SK-N-MC (cell line): ENCODE measurements around the gene ABR.

Source experiments
- DNase-seq: peaks from one replicate; pipeline ENCODE4 v3.0.0-alpha.2; 2011; ENCODE audit warnings: low read depth, low spot score
- H3K27ac ChIP-seq: fragments of 200-600 bp; sonication (generic); 2 replicates; pipeline ENCODE4 v1.5.1; 2016; ENCODE audit warnings: mixed run types
- H3K36me3 ChIP-seq: fragments of 200-600 bp; sonication (generic); 2 replicates; pipeline ENCODE4 v1.6.1; 2017; ENCODE audit warnings: antibody characterized with exemption, low read length, mixed read lengths; ENCODE audit not compliant: insufficient read depth
- H3K4me3 ChIP-seq: fragments of 200-600 bp; sonication (generic); 2 replicates; pipeline ENCODE4 v1.5.1; 2016
- H3K9ac ChIP-seq: fragments of 200-600 bp; sonication (generic); 2 replicates; pipeline ENCODE4 v1.8.0; 2017; ENCODE audit warnings: mixed run types, mixed read lengths; ENCODE audit not compliant: insufficient read length
- H3K9me3 ChIP-seq: fragments of 200-600 bp; sonication (generic); 2 replicates; pipeline ENCODE4 v1.6.1; 2017; ENCODE audit warnings: low read depth, mild to moderate bottlenecking, antibody characterized with exemption, low read length, moderate library complexity, mixed read lengths
- EZH2 ChIP-seq: fragments of 200-600 bp; sonication (generic); IDR thresholded peaks from one replicate; pipeline ENCODE4 v1.6.1; 2017; ENCODE audit warnings: antibody characterized with exemption
- FOXP2 ChIP-seq: optimal IDR thresholded peaks from 2 replicates; pipeline ENCODE3; 2011; ENCODE audit warnings: mild to moderate bottlenecking, moderate library complexity; ENCODE audit not compliant: insufficient read depth; ENCODE audit errors: extremely low read length, control extremely low read depth
- POLR2AphosphoS5 ChIP-seq: IDR thresholded peaks from 2 replicates; pipeline ENCODE4 v1.6.1; 2012; ENCODE audit warnings: mild to moderate bottlenecking, low read depth, low read length, borderline replicate concordance

Gene ABR

DNA sequence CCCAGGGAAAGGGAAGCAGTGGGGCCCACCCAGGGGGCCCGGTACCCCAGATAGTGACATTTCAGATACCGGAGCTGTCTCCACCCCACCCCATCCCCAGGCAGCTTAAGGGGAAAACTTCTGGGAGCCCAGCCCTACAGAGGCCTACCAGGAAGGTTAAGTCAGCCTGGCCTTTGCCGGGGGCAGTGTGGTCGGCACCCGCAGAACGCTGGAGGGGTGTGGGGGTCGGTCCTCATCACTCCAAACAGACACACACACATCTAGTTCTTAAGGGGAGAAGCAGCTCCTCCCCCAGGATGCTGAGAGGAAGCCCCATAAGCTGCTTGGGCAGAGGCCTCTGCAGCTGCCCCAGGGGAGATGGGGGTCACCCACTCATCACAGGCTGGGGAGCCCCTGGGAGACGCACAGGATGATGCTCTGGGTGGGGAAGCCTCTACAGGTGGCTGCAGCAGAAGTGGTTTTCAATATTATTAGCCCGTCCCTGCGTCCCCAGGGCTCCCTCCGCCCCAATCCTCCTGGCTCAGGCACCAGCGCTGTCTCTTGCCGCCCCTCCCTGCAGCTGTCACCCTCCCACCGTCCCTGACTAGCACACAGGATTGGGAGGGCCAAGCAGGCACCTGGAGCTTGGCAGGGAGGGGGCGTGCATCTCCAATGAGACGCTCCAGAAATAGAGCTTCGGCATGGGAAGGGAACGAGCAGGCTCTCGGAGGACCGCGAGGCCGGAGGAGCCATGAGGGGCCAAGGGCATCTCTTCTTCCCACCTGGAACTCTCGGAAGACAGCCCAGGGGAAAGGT lies 1.4 kb upstream of the ABR start:
- Histone ChIP-seq H3K9ac (no peak overlapping the region), H3K9me3 (no peaks in the 10 kb centered on the region), H3K4me3 (no peak overlapping the region), H3K36me3 (no peaks in the 10 kb centered on the region), H3K27ac (no peak overlapping the region)
- no peak for DNase-seq
- TF ChIP-seq FOXP2 (no peak), POLR2AphosphoS5 (no peak)

DNA sequence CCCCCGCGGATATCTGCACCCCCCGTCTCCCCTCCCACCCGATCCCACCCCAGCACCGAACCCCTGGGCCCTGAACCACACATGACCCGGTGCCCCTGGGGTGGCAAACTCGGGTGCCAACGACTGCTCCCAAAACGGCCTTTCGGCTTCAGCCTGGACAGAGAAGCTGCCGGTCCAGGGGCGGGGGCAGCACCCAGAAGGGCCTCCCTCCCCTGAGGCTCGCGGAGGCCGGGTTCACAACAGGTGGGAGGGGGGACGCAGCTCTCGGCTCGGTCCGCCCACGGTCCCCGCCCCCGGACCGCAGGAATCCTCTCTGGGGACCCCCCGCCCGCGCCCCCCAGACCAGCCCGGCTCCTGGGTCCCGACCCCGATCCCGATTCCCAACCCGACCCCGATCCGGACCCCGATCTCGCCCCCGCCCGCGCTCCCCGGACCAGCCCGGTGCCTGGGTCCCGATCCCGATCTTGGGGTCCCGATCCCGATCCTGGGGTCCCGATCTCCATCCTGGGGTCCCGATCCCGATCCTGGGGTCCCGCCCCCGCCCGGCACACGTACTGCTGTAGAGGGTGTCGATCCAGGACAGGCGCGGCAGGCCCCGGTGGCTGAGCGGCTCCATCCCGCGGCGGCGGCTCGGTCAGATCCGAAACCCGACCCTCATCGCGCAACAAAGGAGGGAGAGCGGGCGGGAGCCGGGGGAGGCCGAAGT lies 516 bp downstream of the ABR start:
- H3K9me3 ChIP-seq = no peaks in the 10 kb centered on the region
- no peak for DNase-seq
- H3K27ac ChIP-seq = no peak overlapping the region
- peak overlapping the region; percentile 75 for H3K9ac ChIP-seq
- no peak for TF ChIP-seq FOXP2
- no peak for TF ChIP-seq EZH2
- peak overlapping the region; percentile 87 for H3K4me3 ChIP-seq
- H3K36me3 ChIP-seq = no peaks in the 10 kb centered on the region

DNA sequence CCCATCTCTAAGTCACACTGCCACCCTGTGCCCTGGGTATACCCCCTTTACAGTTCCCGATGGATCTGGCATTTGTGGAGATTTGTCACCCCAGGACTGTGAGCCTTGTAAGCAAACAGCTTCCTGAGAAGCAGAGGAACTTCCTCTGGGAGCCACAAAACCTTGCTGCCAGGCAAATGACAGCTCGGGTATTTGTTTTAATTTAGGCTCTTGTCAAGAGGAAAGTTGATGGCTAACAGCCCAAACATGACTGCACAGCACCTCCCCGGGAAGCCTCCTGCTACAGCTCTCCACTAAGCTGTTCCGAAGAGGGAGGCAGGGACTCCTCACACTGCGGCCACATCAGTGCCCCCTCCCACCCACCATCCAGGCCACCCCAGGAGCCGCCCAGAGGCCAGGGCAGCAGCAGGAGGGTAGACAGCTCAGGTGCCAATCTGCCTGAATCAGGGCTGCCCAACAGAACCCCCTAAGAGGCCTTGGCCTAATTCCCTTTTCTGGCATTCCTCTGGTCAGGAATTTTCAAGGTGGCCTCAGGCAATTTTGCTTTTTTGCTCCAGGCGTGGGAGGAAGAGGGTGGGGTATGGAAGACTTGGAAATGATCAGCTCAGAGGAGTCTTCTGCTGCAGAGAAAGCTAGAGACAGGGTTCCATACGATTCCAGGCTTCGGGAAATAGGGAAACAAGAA lies 2.6 kb downstream of the ABR start:
- TF ChIP-seq FOXP2 = no peak
- no peak overlapping the region for H3K9ac ChIP-seq
- H3K9me3 ChIP-seq = no peaks in the 10 kb centered on the region
- peak overlapping the region; percentile 52 for H3K4me3 ChIP-seq
- H3K27ac ChIP-seq = peak overlapping the region; percentile 54; the same call in 1 of the 2 replicates
- no peaks in the 10 kb centered on the region for H3K36me3 ChIP-seq
- no peak for DNase-seq

- Histone ChIP-seq H3K9me3 (no peaks in the 10 kb centered on the region), H3K27ac (no peak overlapping the region), H3K36me3 (no peaks in the 10 kb centered on the region), H3K9ac (no peak overlapping the region), H3K4me3 (no peak overlapping the region)
- TF ChIP-seq FOXP2 (no peak), POLR2AphosphoS5 (no peak), EZH2 (no peak)
- no peak for DNase-seq
Observed at GRCh38 chr17:1174263-1174880, 5.4 kb downstream of the ABR start.

DNA sequence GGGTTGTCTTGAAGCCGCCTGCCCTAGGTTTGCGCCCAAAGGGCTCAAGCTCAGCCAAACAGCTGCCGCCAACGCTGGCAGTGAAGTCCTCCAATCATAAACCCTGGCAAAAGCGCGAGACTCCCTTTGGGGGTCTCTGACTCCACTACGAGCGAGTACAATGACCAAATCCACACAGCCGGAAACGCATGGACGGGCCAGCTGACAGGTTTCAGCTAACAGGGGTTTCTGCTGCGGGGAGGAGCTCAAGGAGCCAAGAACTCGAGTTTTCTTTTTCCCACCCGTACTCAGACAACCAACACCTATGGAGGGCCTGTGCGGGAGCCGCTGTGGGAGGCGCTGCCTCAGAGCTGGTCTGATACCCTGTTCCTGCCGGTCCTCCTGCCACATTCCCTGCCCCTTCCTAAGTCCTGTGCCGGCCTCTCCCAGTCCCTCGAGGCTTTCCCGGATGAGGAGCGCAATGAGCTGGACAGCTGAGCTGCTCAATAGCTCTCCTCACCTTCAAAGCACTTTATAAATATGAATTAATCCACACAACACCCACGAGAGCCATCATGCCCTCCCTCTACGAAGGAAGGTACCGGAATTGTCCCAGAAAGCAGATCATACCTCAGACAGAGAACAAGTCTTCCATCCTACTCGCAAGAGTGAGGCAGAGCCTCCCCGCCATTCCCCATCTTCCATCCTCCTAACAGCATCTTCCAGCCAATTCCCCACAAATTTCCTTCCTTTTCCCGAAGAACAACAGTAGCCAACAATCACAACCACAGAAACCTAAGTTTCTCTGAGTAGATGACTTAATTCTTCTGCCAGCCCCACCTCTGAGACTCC lies 6.1 kb downstream of the ABR start:
- no peaks in the 10 kb centered on the region for H3K36me3 ChIP-seq
- no peak for TF ChIP-seq FOXP2
- H3K4me3 ChIP-seq = no peak overlapping the region
- no peak overlapping the region for H3K27ac ChIP-seq
- no peak for DNase-seq
- no peaks in the 10 kb centered on the region for H3K9me3 ChIP-seq
- no peak overlapping the region for H3K9ac ChIP-seq

DNA sequence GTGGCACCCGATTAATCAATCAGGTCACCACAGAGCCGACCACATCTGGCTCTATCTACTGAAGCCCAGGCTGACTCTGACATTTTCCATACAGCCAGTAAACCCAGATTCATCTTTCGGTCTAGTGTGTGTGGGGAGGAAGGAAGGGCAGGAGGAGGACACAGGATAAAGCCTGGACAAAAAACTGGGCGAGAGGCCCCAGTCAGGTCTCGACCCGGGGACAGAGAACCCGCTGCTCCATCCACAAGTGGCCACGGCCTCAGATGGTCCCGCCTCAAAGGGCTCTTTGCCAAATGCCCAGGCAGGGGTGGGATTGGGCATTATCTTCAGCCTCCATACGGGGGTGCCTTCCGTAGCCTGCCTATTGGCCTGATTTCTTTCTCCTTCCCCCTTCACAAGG lies 7.8 kb downstream of the ABR start:
- Histone ChIP-seq H3K36me3 (no peaks in the 10 kb centered on the region), H3K4me3 (no peak overlapping the region), H3K9me3 (no peaks in the 10 kb centered on the region), H3K27ac (no peak overlapping the region), H3K9ac (no peak overlapping the region)
- no peak for DNase-seq
- TF ChIP-seq FOXP2 = no peak
- no peak for TF ChIP-seq EZH2
- TF ChIP-seq POLR2AphosphoS5 = no peak

- no peak for TF ChIP-seq POLR2AphosphoS5
- TF ChIP-seq FOXP2 = no peak
- no peak for TF ChIP-seq EZH2
- no peaks in the 10 kb centered on the region for H3K36me3 ChIP-seq
- no peaks in the 10 kb centered on the region for H3K9me3 ChIP-seq
- DNase-seq = no peak
- no peak overlapping the region for H3K27ac ChIP-seq
- H3K4me3 ChIP-seq = no peak overlapping the region
- H3K9ac ChIP-seq = no peak overlapping the region
Observed at GRCh38 chr17:1170739-1171138, 9.0 kb downstream of the ABR start.

DNA sequence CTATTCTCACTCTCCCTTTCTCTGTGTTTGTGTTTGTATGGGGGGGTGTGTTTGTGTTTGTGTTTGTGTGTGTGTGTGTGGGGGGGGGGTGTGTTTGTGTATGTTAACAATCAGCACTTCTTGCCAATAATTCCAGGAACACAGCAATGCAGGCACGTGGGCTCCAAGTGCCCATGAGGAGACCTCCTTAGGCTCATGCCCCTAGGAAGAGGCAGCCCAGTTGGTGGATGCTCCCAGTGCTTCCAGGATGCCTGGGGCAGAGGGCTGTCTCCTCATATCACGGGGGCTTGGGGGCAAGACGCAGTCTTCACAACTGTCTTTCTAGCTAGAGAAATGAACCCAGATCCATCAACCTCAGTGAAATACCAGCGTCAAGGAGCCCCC lies 9.9 kb downstream of the ABR start:
- no peak overlapping the region for H3K4me3 ChIP-seq
- no peaks in the 10 kb centered on the region for H3K36me3 ChIP-seq
- DNase-seq = no peak
- H3K9ac ChIP-seq = no peak overlapping the region
- H3K27ac ChIP-seq = no peak overlapping the region
- no peak for TF ChIP-seq FOXP2
- no peaks in the 10 kb centered on the region for H3K9me3 ChIP-seq
